GM13977 (cell line): Measurements from ENCODE around the gene ATF7.
"Not testable (repeated sequence)": the region's sequence is repeated elsewhere in the genome, so short reads cannot be mapped to it uniquely, and the experiment has no call there.

Experiments
- DNase-seq: peaks from one replicate; pipeline ENCODE4 v3.0.0; 2012; ENCODE audit warnings: low spot score
- in situ Hi-C: fragments of 300-500 bp; cut with MboI; formaldehyde crosslinking; loops from one replicate; pipeline ENCODE4 v1.12.0; 2022; ENCODE audit warnings: low sequenced_read_pairs, low pct_unique_long_range_greater_than_20kb, mixed read lengths, inconsistent platforms; ENCODE audit not compliant: unreplicated experiment
- TF ChIP-seq, protein P1 (sequence below): IDR thresholded peaks from 2 replicates; pipeline ENCODE4 v1.5.1; 2012; ENCODE audit warnings: mild to moderate bottlenecking, control low read depth; ENCODE audit not compliant: insufficient read depth; ENCODE audit errors: extremely low read depth, missing control alignments

Gene ATF7

DNA sequence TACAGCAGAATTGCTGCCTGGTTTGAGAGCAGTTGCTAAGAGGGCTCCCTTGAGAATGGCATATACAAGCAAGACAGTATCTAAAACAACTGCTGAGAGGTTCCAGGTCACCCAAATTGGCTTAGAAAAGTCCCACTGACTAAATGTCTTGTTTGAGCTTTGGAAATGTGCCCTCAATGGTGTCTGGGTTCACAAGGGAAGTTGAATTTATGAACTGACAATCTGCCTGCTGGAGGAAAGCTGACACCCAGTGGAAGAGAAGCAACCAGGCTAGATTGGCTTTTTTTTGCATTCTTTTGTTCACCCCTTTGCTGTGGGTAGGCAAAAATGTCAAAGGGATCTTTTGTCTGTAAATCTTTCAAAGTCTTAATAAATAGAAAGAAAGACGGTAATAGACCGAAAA is 74.3 kb downstream of the ATF7 start:
- no peak for DNase-seq
- TF ChIP-seq, protein P1, sequence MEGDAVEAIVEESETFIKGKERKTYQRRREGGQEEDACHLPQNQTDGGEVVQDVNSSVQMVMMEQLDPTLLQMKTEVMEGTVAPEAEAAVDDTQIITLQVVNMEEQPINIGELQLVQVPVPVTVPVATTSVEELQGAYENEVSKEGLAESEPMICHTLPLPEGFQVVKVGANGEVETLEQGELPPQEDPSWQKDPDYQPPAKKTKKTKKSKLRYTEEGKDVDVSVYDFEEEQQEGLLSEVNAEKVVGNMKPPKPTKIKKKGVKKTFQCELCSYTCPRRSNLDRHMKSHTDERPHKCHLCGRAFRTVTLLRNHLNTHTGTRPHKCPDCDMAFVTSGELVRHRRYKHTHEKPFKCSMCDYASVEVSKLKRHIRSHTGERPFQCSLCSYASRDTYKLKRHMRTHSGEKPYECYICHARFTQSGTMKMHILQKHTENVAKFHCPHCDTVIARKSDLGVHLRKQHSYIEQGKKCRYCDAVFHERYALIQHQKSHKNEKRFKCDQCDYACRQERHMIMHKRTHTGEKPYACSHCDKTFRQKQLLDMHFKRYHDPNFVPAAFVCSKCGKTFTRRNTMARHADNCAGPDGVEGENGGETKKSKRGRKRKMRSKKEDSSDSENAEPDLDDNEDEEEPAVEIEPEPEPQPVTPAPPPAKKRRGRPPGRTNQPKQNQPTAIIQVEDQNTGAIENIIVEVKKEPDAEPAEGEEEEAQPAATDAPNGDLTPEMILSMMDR: peak; percentile 32
- in situ Hi-C loops: no loop called here

DNA sequence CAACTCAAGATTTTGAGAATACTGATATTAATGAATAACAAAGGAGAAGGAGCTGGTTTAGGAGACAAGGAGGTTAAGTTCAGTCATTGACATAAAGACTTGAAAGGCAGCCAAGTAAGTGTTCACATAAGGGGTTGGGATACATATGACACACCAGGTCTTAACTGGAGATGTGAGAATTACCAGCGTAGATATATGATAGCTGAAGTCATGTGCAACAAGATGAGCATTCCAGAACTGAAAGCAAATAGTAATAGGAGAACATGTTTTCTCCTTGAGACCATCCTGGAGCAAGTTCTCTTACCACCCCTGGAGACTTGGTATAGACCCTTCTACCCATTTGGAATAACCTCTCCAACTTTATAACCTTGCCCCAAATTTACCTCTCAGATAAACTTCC is 75.6 kb downstream of the ATF7 start:
- in situ Hi-C loops: no loop called here
- TF ChIP-seq, protein P1: no peak
- DNase-seq: no peak

DNA sequence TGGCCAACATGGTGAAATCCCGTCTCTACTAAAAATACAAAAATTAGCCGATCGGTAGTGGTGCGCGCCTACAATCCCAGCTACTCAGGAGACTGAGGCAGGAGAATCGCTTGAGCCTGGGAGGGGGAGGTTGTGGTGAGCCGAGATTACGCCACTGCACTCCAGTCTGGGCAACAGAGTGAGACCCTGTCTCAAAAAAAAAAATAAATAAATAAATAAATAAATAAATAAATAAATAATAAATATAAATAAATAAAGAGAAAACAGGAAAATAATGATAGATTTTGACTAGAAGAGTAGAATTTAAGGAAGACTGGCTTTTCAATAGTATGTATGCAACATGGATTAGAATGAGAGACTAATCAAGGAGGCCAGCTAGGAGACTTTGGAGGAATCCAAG is 76.1 kb downstream of the ATF7 start:
- in situ Hi-C loops, DNase-seq: not testable (repeated sequence)

DNA sequence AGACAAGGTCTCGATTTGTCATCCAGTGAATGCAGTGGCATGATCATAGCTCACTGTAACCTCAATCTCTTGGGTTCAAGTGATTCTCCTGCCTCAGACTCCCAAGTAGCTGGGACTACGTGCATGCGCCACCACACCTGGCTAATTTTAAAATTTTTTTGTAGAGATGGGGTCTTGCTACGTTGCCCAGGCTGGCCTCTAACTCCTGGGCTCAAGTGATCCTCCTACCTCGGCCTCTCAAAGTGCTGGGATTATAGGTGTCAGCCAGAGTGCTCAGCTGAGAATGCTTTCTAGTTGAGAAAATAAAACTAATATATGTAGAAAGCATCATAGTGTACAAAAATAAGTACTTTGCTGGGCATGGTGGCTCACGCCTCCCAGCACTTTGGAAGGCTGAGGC is 77.8 kb downstream of the ATF7 start:
- not testable (repeated sequence) for DNase-seq
- in situ Hi-C loops: loop anchor here (5.0 kb wide), 1 partner anchor 129 kb away; the partner anchor contains the start of gene ATP5MC2

DNA sequence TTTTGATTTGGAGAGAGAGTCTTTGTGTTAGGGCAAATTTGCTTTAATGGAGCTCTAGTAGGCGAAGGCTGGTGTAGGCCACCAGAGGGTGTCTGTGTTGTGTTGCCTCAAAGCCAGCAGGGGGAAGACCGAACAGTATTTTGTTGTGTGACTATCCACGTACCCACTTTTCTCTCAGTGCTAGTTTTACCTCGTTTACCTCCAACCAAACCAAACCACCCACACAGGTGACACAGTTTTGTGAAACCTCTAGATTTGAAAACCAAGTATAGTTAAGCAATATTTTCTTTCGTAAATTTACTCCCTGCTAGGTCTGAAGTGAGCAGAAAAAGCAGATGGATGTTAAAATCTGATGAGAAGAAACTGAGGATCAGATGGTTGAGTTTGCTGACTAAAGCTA is 82.6 kb downstream of the ATF7 start:
- peak; percentile 79 for DNase-seq
- TF ChIP-seq, protein P1: peak; percentile 86
- in situ Hi-C loops: no loop called here

DNA sequence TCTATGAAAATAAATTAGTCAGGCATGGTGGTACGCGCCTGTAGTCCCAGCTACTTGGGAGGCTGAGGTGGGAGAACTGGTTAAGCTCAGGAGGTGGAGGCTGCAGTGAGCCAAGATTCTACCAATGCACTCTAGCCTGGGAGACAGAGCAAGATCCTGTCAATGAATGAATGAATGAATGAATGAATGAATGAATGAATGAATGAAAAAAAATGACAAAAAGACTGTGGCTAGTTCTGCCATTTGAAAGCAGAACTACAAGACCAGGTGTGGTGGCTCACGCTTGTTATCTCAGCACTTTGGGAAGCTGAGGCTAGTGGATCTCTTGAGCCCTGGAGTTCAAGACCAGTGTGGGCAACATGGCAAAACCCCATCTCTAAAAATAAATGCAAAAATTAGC is 86.7 kb downstream of the ATF7 start:
- TF ChIP-seq, protein P1: no peak
- in situ Hi-C loops: no loop called here
- DNase-seq: no peak

DNA sequence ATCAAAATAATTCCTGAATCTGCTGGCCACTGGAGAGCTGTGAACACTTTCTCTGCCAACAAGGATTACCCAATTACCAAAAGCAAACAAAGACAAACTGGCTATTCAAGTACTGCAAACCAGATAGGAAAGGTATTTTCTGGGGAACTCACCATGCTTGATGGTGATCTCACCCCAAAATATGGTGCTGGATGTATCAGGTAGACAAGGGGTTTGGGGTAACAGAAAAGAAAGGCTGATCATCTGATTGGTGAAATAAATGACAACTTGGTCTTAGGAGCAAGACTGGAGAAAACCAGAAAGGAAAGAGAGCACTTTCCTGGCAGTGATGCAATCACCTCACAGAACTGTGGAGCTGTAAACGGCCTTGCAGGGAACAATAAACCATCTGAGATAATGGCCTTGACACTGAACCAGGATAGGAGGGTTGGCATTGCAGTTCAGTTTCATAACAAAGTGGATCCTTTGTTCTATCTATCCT is 87.9 kb downstream of the ATF7 start:
- TF ChIP-seq, protein P1: no peak
- DNase-seq: no peak
- in situ Hi-C loops: no loop called here

DNA sequence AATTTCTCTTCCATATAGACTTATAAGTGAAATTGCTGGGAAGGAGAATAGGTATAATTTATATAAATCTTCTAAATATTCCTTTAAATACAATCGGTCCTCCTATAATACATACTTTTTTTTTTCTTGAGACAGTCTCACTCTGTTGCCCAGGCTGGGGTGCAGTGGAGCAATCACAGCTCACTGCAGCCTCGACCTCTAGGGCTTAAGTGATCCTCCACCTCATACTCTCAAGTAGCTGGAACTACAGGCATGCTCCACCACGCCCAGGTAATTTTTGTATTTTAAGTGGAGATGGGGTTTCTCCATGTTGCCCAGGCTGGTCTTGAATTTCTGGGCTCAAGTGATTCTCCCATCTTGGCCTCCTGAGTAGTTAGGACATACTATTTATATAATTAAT is 89.2 kb downstream of the ATF7 start:
- no peak for DNase-seq
- in situ Hi-C loops: no loop called here
- TF ChIP-seq, protein P1: no peak
